GM18505 (cell line): ENCODE results near the gene SLC26A8.
"Not testable (repeated sequence)": the region's sequence is repeated elsewhere in the genome, so short reads cannot be mapped to it uniquely, and the experiment has no call there.

Experiments
- ATAC-seq: cut with Tn5 transposase; IDR thresholded peaks from one replicate; pipeline ENCODE4 v1.9.1; 2021; ENCODE audit not compliant: unreplicated experiment
- POLR2A ChIP-seq: IDR thresholded peaks from 4 replicates; pipeline ENCODE4 v1.6.1; 2011; ENCODE audit warnings: borderline replicate concordance; ENCODE audit not compliant: insufficient read depth, insufficient read length; ENCODE audit errors: extremely low read depth

The SLC26A8 gene

DNA sequence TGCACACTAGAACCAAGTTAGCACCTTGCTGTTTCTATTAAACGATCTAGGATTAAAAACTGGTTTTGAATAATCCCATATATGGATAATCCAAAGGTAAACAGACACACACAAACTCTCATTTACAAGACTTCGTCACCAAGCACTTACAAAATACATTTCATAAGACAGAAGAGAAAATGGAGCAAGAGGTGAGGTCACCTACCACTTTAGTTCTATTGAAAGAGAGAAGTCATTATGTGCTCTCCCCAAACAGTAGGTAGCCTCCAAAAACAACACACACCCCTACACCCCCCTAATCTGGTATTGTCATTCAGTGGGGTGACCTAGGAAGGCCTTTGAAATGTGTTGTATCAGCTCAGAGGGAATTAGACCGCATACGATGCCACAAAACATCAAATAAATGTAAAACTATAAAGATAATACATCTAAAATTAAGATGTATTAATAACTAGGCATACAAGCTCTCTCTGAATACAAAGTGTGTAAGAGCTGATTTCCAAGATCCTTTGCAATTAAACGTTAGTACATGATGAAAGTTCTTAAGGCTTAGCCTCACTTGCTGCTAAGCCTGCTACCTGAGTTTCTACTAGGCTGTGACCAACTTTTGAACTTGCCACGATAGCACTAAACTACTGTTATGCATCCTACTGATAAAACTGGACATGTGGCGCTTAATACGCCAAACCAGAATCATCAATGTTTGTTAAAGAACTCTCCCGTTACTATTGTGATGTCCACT, 105.2 kb downstream of the SLC26A8 start:
- TF ChIP-seq POLR2A: no peak
- ATAC-seq: no peak

DNA sequence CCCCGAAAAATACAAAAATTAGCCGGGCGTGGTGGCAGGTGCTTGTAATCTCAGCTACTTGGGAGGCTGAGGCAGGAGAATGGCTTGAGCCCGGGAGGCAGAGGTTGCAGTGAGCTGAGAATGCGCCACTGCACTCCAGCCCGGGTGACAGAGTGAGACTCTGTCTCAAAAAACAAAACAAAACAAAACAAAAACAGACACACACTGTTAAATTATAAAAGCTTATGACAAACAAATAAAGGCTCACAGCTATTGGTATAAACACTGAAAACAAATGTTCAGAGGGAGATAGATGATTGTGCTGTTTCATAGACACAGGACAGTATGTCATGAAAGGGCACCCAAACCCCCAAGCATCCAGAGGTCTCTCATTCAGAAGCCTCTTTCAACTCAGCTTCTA, 107.5 kb downstream of the SLC26A8 start:
- ATAC-seq: not testable (repeated sequence)

DNA sequence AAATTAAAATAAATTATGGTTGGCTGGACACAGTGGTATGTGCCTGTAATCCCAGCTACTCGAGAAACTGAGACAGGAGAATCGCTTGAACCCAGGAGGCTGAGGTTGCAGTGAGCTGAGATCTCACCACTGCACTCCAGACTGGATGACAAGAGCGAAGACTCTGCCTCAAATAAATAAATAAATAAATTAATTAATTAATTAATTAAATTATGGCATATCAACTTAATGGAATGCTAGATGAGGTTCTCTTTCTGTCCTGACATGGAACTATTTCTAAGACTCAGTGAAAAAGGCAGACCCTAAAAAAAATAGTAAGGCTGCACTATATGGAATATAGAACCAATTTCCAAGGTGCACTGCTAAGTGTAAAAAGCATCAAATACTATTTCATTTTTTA, 108.4 kb downstream of the SLC26A8 start:
- no peak for ATAC-seq
- no peak for TF ChIP-seq POLR2A

DNA sequence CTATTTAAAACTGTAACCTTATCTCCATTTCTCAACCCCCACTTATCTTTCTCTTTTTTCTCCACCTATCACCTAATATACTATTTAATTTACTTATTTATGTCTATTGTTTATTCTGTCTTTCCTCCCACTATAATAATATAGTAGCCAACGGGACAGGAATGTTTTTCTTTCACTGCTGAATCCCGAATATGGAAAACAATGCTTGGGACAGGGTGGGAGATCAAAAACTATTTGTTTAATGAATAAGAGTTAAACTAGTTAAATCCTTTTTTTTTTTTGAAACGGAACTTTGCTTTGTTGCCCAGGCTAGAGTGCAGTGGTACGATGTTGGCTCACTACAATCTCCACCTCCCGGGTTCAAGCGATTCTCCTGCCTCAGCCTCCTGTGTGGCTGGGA, 109.9 kb downstream of the SLC26A8 start:
- ATAC-seq: no peak
- TF ChIP-seq POLR2A: no peak

- no peak for ATAC-seq
- no peak for TF ChIP-seq POLR2A
These were observed 112.4 kb downstream of the SLC26A8 start for GRCh38 chr6:35911871-35912653.

DNA sequence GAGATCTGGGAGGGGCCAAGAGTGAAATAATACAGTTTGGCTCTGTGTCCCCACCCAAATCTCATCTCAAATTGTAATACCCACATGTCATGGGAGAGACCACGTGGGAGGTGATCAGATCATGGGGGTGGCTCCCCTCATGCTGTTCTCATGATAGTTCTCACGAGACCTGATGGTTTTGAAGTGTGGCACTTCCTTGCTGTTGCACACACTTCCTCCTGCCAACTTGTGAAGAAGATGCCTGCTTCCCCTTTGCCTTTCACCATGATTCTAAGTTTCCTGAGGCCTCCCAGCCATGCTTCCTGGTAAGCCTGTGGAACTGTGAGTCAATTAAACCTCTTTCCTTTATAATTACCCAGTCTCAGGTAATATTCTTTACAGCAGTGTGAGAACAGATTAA, 114.9 kb downstream of the SLC26A8 start:
- ATAC-seq: not testable (repeated sequence)

DNA sequence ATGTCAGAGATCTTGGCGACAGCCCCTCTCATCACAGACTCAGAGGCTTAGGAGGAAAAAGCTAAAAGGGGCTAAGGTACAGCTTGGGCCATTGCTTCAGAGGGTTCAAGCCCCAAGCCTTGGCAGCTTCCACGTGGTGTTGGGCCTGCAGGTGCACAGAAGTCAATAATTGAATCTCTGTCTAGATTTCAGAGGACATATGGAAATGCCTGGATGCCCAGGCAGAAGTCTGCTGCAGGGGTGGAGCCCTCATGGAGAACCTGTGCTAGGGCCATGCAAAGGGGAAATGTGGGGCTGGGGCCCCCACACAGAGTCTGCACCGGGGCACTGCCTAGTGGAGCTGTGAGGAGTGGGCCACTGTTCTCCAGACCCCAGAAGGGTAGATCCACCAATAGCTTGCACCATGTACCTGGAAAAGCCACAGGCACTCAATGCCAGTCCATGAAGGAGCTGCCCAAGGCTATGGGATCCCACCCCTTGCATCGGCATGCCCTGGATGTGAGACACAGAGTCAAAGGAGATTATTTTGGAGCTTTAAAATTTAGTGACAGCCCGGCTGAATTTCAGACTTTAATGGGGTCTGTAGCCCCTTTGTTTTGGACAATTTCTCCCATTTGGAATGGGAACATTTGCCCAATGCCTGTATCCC, 115.6 kb downstream of the SLC26A8 start:
- ATAC-seq: not testable (repeated sequence)

GRCh38 chr6:35907750-35908149, 116.7 kb downstream of the SLC26A8 start:
- ATAC-seq: no peak
- TF ChIP-seq POLR2A: no peak

DNA sequence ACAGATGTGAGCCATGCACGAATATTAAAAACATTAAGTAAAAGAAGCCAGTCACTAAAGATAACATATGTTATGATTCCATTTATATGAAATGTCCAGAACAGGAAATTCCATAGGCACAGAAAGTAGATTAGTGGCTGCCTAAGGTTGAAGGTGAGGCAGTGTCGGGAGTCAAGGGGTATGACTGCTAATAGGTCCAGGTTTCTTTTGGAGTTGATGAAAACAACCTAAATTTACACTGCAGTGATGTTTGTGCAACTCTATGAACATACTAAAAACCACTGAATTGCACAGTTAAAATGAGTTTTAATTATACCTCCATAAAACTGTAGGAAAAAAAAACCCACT, 118.0 kb downstream of the SLC26A8 start:
- no peak for TF ChIP-seq POLR2A
- ATAC-seq: no peak

- no peak for TF ChIP-seq POLR2A
- no peak for ATAC-seq
These were observed 118.5 kb downstream of the SLC26A8 start for GRCh38 chr6:35905841-35906498.

- no peak for ATAC-seq
- TF ChIP-seq POLR2A: no peak
These were observed 119.2 kb downstream of the SLC26A8 start for GRCh38 chr6:35905141-35905785.

DNA sequence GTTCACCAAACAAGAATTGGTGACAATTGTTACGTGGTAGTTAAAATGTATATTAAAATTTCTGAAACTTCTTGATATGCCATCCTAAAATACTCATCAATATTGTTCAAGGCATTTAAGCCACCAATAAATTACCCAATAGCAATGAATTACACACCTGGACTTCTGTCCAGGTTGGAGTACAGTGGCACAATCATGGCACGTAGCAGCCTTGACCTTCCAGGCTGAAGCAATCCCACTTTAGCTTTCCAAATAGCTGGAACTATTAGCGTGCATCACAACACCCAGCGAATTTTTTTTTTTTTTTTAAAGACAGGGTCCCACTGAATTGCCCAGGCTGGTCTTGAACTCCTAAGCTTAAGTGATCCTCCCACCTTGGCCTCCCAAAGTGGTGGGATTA, 120.8 kb downstream of the SLC26A8 start:
- ATAC-seq: no peak
- no peak for TF ChIP-seq POLR2A

DNA sequence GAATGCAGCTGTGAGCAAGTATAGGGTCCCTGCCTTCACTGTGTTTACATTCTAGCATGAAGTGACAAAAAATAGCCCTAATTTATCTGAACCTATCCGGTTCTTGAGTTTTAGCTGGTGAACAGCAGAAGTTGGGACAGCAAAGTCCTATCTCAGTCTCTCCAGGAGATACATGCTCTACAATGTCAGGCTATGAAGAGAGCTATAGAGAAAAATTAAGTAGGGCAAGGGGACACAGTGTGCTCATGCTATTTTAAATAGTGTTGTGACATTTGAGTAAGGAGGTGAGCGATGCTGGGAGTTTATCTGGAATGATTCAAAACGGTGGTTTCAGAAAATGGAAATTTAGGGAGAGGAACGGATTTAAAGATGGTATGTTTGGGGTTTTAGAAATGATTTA, 124.0 kb downstream of the SLC26A8 start:
- ATAC-seq: no peak

More for the DNA sequence above, 124.0 kb downstream of the SLC26A8 start:
- no peak for TF ChIP-seq POLR2A
